Neutrophil (primary cell): ENCODE measurements around the gene SPATA25.

Experiments used
- H3K27ac ChIP-seq: fragments of 200-600 bp; sonication (generic); 2 replicates; pipeline ENCODE4 v1.5.1; 2016; ENCODE audit warnings: mild to moderate bottlenecking, moderate library complexity
- H3K27me3 ChIP-seq: fragments of 200-600 bp; sonication (generic); 2 replicates; pipeline ENCODE4 v1.6.0; 2016; ENCODE audit warnings: mild to moderate bottlenecking
- H3K36me3 ChIP-seq: fragments of 200-600 bp; sonication (generic); 2 replicates; pipeline ENCODE4 v1.5.1; 2017
- H3K4me1 ChIP-seq, 2 experiments: fragments of 200-600 bp in 1 of 2; sonication (generic) in 1 of 2; 1 replicate in 1 of 2; 2 replicates in 1 of 2; pipeline versions ENCODE4 v1.5.1 to v1.6.1; 2013 to 2016; ENCODE audit warnings: low read depth in 1 of 2, low read length in 1 of 2, mild to moderate bottlenecking in 1 of 2, moderate library complexity in 1 of 2; ENCODE audit not compliant: control insufficient read depth in 1 of 2, insufficient read depth in 1 of 2
- H3K4me3 ChIP-seq, 2 experiments: fragments of 200-600 bp in 1 of 2; sonication (generic) in 1 of 2; 1 replicate in 1 of 2; 2 replicates in 1 of 2; pipeline ENCODE4 v1.5.1; 2013 to 2016; ENCODE audit warnings: low read depth in 1 of 2, low read length in 1 of 2, mild to moderate bottlenecking in 1 of 2, moderate library complexity in 1 of 2
- H3K9me3 ChIP-seq: fragments of 200-600 bp; sonication (generic); 2 replicates; pipeline ENCODE4 v1.5.1; 2016
- TF ChIP-seq, protein P1 (sequence below): fragments of 200-600 bp; sonication (generic); IDR thresholded peaks from 2 replicates; pipeline ENCODE4 v1.5.1; 2016; ENCODE audit warnings: antibody characterized with exemption

SPATA25 gene

DNA sequence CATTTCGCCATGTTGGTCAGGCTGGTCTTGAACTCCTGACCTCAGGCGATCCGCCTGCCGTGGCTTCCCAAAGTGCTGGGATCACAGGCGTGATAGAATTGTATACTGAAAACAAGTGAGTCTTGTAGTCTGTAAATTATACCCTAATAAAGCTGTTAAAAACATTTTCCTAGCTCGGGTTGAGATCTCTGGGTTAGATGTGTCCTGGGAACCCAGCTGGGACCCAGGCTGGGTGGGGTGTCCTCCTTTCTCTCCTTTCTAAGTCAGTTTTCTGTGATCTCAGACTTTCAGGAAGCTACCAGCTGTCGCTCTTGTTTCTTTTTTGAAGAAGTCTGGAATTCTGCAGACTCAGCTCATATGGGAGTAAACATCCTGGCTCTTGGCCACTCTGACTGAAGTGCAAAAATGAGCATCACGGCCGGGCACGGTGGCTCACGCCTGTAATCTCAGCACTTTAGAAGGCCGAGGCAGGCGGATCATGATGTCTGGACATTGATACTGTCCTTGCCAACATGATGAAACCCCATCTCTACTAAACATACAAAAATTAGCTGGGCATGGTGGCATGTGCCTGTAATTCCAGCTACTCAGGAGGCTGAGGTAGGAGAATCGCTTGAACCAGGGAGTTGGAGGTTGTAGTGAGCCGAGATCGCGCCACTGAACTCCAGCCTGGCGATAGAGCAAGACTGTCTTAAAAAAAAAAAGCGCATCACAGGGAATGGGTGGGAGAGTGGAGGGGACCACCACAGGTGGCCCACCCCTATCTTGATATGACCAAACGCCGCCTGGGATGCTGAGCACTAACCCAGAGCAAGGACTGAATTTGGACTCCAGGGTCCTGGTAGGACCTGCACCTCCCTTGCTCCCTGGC lies 37.2 kb upstream of the SPATA25 start:
- Histone ChIP-seq H3K36me3 (no peaks in the 10 kb centered on the region), H3K9me3 (no peaks in the 10 kb centered on the region), H3K27ac (no peak overlapping the region), H3K4me3 (no peak overlapping the region), H3K4me1 (peaks cover 0 to 8% of the 10 kb centered on the region in 2 experiments), H3K27me3 (peaks cover 14% of the 10 kb centered on the region)
- TF ChIP-seq, protein P1, sequence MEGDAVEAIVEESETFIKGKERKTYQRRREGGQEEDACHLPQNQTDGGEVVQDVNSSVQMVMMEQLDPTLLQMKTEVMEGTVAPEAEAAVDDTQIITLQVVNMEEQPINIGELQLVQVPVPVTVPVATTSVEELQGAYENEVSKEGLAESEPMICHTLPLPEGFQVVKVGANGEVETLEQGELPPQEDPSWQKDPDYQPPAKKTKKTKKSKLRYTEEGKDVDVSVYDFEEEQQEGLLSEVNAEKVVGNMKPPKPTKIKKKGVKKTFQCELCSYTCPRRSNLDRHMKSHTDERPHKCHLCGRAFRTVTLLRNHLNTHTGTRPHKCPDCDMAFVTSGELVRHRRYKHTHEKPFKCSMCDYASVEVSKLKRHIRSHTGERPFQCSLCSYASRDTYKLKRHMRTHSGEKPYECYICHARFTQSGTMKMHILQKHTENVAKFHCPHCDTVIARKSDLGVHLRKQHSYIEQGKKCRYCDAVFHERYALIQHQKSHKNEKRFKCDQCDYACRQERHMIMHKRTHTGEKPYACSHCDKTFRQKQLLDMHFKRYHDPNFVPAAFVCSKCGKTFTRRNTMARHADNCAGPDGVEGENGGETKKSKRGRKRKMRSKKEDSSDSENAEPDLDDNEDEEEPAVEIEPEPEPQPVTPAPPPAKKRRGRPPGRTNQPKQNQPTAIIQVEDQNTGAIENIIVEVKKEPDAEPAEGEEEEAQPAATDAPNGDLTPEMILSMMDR = no peak

DNA sequence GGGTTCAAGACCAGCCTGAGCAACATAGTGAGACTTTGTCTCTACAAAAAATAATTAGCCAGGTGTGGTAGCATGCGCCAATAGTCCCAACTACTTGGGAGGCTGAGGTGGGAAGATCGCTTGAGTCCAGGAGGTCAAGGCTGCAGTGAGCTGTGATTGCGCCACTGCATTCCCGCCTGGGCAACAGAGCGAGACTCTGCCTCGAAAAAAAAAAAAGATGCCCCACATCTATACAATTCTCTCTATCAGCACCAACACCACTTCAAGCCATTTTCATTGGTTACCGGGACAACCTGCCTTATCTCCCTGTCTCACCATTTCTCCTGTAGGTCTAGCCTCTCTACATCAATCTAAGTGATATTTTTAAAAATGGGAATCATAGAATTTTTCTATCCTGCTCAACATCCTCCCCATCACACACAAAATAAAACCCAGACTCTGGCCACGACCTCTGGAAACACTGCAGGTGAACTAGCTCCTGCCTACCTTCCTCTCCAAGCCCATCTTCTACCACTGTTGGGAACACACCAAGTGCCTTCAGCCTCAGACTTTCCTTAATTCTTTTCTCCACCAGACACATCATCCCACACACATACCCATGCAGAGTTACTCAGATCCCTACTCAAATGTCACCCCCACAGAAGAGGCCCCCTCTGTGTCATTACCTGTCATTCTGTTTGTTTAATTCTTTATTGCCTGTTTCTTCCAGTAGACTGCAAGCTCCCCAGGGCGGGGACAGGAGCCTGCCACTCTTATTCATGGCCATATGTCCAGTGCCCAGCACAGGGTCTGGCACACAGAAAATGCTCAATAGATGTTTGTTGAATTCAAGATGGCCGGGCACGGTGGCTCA lies 34.1 kb upstream of the SPATA25 start:
- H3K36me3 ChIP-seq = no peaks in the 10 kb centered on the region
- H3K9me3 ChIP-seq = no peaks in the 10 kb centered on the region
- TF ChIP-seq, protein P1 = no peak
- no peak overlapping the region for H3K27ac ChIP-seq
- no peak overlapping the region for H3K4me3 ChIP-seq
- peaks cover 14% of the 10 kb centered on the region for H3K27me3 ChIP-seq
- peaks cover 0 to 8% of the 10 kb centered on the region in 2 experiments for H3K4me1 ChIP-seq

DNA sequence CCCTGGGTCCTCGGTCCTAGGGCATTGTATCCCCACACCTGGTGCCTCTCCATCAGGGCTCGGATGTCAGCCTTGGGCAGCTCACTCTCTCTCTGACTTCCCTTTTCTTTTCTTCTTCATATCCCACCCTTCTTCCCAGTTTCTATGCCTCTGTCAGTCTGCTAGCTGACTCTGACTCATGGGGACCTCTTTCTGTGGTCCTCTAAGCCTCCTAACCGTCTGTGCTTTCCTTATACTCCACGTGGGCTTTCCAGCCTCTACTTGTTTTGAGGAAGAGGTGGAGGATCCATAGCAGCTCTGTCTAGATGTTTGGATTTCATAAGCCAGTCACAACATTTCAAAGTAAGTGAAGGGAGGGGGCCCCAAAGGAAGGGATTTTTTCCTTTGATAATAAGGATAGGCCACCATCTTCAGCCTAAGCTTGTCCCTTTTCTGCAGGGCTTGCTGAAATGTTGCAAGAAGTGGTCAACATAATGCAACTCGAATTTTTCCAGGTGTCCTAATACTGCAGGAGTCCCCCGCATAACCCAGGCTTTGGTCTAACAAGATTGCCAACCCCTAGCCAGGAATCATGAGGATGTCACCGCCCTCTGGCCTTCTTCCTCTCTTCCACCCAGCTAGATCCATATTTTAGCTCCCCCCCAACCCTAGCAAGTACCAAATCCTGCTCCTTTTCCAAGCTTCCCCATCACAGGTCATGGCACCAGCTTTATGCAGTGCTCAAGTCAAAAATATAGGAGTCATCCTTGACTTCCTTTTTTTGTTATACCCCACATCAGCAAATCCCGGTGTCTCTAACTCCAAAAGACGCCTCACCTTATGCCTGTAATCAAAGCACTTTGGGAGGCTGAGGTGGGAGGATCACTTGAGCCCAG lies 33.3 kb upstream of the SPATA25 start:
- H3K36me3 ChIP-seq = no peaks in the 10 kb centered on the region
- no peak overlapping the region for H3K4me3 ChIP-seq
- H3K27ac ChIP-seq = no peak overlapping the region
- peaks cover 14% of the 10 kb centered on the region for H3K27me3 ChIP-seq
- no peaks in the 10 kb centered on the region for H3K9me3 ChIP-seq
- H3K4me1 ChIP-seq = peaks cover 0 to 8% of the 10 kb centered on the region in 2 experiments
- TF ChIP-seq, protein P1 = no peak

DNA sequence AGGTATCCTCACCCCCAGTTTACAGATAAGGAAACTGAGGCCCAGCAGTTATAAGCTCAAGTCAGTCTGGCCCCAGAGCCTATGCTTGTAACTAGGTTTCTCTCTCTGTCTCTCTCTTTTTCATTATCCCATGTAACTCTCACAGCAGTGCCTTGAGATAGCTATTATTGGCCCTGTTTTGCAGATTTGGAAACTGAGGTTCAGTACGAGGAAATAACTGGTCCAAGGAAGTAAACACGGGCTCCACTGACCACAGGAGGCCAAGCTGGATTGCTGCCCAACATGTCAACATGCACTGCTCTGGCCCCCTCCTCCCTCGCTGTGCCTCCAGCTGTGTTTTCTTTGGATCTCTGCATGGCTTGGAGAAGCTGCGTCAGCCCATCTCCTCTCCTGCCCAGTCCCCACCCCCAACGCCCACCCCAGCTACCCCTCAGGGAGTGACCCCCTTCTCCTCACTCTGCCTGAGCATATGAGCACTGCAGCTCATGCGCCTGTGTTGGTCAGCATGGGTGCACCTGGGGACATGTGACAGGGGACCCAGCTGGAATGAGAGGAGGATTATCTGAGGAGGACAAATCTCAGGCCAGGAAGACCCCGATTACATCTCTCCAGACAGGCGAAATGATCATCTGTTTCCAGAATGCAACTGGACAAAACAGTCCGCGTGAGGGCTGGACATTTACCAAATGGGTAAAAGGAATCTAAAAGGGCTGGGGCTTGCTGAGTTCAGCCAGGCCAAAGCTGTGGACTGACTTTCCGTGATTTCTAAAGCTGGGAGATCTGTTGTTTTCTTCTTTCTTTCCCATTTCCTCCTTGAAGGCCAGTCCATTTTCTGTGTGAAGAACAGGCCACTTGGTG lies 32.3 kb upstream of the SPATA25 start:
- H3K27me3 ChIP-seq = peaks cover 12% of the 10 kb centered on the region

More for the DNA sequence above, 32.3 kb upstream of the SPATA25 start:
- peaks cover 7 to 9% of the 10 kb centered on the region in 2 experiments for H3K4me1 ChIP-seq
- no peaks in the 10 kb centered on the region for H3K36me3 ChIP-seq
- TF ChIP-seq, protein P1 = no peak
- H3K9me3 ChIP-seq = no peaks in the 10 kb centered on the region
- H3K27ac ChIP-seq = no peak overlapping the region
- no peak overlapping the region for H3K4me3 ChIP-seq
